ENCODE measurements around the gene UNC119.
"Not testable (repeated sequence)": the region's sequence is repeated elsewhere in the genome, so short reads cannot be mapped to it uniquely, and the experiment has no call there.

UNC119 gene

DNA sequence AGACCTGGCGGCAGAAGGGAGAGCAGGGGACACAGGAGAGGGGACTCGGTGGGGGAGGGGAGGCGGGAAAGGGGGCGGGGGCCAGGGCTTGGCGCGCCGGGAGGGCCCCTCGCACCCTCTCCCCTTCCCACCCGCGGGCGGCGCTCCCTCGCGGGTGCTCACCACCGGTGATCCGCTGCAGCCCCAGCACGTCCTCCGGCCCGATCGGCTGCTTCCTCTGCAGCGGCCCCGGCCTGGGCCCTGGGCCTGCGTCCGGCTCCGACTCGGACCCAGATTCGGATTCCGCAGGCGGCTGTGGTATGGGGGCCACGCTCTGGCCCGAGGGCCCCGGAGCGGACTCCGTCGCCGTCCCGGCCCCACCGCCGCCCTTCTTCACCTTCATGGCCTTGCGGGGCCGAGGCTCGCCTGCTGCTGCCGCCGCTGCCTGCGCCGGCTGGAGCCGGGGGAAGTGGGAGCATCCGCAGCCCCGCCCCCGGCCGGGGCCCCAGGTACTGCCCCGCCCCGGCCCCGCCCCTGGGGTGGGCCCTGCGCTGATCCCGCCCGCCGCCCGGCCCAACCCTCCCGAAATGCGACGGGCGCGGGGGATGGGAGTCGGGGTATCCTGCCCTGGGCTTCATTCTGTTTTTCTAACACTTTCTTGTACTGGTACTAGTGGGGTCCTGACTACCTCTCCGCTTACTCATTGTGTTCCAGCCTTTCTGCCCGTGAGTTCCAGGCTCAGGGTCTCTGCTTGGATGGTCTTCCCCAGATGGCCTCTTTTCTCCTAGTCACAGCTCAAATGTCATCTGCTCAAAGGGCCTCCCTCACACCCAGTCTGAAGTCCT, at the start of gene UNC119:
Gene UNC119, minus strand, starts transcription at position 449 of the 824 bp plus-strand sequence. Its CDS starts 67 bp downstream, at position 382.
- DNase-seq = peak; percentile 83

GRCh38 chr17:28599311-28600184, 47.1 kb upstream of the UNC119 start:
- DNase-seq = peak; percentile 82

GRCh38 chr17:28598799-28599310, 46.4 kb upstream of the UNC119 start, which contains the start of gene SPAG5:
TSS of gene SPAG5 (minus strand) at chr17:28599025. CDS start at chr17:28598946, 79 bp downstream.
- peak; percentile 95 for DNase-seq

GRCh38 chr17:28598389-28598788, 46.0 kb upstream of the UNC119 start:
- DNase-seq = no peak

DNA sequence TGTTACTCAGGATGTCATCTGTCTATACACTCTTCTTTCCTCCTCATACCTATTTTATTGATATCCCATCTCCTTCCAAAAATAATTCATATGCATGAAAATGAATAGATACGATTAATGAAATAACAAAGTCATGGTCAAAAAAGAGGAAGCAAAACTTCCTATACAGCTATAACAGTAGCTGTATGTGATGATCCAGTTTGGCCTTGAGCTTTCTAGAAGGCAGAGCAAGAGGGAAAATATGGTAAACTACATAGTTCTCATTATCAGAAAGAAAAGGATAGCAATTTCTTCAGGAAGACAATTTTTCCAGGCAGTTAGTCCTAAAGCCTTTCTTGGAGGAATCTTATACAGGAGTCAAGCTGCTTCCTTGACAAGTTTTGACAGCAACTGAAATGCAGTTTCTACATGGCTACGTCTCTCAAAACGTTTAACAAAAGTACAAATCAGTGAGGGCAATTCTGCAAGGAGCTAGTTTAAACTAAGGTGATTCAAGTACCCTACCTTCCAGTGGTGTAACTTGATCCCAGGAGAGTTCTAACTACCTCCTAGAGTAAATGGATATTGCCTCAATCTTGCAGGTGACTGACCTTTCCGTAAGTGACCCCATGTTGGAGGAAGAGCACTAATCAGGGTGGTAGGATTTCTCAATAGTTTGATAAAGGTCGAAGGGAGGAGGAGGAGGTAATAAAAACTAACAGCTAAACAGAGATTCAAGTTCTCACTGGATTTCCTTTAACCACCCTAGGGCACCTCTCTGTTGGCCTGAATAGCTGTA, 45.4 kb upstream of the UNC119 start:
- no peak for DNase-seq

DNA sequence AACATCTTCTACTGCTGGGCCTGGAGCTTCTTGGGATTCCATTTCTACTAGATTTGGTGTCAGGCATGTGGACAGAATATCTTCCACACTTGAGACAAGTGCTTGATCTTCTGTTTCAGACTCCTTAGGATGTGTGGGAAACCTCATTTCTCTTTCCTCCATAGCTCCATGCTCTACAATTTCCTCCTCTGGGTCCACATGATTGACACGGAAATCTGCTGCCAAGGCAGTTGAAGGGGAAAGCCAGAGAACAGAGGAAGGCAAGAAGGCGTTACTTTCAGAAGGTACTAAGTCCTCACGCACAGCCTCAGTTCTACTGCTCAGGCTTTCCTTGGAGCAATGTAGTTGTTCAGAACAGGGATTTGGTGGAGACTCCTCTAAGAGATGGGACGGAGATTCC, 39.8 kb upstream of the UNC119 start:
- DNase-seq = no peak

DNA sequence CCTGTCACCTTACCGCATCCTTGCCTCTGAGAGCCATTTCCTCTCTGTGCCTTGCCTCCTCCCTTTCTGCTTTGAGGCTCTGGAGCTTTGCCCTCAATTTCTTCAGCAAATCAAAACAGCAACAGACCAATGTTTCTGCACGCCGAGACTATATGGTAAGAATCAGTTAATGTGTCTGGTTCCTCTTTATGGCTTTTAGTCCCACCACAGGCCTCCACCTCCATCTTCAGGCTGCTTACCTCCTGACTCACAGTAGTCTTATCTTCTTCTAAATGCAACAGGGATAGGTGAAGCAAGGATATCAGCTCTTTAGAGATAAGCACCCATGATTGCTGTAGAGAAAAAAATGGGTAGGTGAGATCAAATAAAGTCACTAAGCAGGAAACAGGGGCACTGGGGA, 33.4 kb upstream of the UNC119 start:
- DNase-seq = no peak

DNA sequence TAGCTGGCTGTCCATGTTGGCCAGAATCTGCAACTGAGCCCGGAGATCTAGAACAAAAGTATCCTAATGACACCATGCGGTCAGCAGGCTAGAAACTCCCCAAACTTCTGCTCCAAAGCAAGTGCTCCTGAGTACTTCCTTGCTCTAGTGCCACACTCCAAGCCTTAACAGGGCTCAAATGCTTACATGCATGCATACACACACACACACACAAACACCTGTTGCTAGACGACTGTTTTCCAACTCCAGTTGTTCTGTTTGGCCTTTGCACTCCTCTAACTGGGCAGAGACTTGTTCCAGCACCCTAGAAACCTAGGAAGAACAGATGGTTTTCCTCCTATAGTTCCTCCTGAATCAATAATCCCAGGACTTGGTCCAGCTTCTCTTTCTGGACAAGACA, 32.0 kb upstream of the UNC119 start:
- DNase-seq = no peak

DNA sequence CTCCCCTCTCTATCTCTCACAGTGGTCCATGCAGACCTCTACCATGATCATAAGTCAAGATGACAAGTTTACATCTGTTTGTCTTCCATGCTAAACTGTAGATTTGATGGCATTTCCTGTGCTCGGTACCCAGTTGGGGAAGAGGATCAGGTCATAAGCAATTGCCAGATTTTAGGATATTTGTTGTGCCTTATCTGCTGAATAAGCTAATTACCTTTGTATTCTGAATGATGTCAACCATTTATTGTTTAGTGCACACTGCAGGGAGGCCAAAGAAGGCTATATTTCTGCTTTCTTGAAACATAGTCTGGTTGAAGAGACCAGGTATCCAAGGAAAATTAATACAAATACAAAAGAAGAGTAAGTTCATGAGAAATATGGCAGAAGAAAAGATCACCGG, 30.1 kb upstream of the UNC119 start:
- no peak for DNase-seq

- no peak for DNase-seq
Observed at GRCh38 chr17:28580959-28581358, 28.5 kb upstream of the UNC119 start.

GRCh38 chr17:28579526-28579925, 27.1 kb upstream of the UNC119 start:
- DNase-seq = peak; percentile 49

DNA sequence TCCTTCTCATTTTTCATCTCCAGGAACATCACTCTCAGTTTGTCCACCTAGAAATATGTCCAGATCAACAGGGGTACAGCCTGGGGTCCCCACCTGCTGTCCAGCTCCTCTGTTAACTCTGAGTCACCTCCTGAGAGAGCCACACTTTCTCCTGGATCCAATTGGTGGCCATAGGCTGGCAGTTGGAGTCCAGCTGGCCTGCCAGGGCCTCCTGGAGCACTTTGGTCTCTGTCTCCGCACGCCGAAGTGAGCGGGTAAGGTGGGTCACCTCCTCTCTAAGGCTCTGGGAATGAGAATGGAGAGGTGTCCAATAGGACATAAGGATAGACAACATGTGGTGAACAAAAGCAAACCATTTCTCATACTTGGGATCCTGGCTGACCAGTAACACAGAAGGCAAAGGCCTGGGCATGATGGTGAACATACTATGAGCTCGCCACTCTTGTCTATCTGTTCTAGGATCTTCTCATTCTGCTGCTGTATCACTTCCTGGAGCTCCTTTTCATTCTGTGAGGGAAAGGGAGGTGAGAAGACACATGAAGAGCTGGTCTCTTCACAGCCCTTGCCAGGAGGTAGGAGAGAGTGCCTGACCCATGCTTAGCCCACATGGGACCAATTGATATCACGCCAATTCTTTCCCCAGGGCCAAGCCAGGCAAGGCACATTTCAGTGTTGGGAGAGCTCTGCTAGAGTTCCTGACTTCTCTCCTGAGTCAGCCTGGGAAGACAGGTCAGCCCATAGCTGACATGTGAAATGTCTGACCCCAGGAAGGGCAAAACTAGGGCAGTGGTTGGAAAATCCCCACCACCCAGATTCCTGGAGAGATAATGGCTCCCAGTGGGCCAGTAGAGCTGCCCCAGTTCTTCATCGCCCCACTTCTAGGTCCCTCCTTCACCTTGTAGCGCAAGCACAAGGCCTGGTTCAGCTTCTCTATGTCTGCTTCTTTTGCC, 26.1 kb upstream of the UNC119 start:
- DNase-seq = no peak

DNA sequence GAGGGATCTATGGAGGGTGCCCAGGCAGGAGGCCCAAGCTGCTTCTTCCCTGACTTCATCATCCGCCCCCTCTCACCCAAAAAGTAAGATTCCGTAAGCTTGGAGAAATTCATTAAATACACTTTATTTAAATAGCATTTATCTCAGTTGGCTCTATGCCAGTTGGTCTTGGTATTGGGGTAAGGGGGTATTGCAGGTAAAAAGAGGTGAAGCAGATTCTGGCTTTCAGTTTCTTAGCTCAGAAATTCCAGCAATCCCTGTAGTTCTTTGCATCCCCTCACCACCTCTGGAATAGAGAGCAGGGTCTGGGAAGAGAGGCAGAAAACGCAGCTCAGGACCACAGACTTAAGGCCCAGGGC, 25.0 kb upstream of the UNC119 start:
- no peak for DNase-seq

DNA sequence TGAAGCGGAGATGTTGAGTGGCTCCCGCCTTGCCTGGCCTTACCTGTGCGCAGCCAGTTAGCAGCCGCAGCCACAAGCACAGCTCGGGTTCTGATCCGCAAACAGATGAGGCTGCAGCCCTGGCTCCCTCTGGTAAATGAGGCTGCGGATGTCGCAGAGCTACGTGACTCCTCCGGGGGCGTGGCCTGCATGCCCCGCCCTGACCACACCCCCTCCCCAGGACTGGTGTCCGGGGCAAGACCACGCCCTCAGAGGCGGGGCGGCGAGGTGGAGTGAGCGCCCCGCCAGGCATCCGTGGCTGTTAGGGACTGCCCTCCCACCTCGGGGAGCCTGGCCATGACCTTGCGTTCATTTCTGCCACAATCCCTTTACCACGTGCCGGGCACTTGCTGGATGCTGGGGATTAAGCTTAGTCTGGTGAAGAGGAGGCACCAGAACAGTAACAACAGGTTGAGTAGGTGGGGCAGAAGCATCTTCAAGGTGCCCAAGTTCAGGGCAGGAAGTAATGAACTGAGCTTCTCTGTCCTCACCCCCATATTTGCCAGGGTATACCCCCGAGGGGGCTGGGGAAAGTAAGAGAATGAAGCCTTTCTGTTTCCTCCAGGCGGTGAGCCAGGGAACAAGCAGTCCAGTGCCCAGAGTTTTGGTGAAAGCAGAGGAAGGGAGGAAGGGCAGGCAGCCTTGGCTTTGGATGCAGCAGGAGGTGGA, 24.5 kb upstream of the UNC119 start, which contains the start of gene ALDOC:
Gene ALDOC, minus strand, starts transcription at position 138 of the 708 bp plus-strand sequence. CDS start 1,363 bp downstream, outside the sequence.
- peak; percentile 99 for DNase-seq

DNA sequence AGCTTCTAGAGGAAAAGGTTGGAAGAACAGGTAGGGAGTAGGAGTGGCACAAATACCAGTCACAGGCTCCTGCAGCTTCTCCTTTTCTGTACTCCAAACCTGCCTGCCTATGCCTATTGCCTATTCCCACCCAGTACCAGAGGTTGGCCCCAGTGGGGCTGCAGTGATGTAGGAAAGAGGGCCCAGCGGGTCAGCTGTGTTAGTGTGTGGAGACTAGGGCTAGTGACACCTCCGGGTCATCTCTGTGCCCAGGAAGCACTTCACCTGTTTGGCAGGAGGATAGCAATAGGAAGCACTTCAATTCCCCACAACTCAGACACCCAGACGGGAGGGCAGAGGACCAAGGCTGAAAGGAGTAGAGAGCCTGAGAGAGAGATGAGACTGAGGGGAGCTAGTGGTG, 23.6 kb upstream of the UNC119 start:
- DNase-seq = not testable (repeated sequence)

DNA sequence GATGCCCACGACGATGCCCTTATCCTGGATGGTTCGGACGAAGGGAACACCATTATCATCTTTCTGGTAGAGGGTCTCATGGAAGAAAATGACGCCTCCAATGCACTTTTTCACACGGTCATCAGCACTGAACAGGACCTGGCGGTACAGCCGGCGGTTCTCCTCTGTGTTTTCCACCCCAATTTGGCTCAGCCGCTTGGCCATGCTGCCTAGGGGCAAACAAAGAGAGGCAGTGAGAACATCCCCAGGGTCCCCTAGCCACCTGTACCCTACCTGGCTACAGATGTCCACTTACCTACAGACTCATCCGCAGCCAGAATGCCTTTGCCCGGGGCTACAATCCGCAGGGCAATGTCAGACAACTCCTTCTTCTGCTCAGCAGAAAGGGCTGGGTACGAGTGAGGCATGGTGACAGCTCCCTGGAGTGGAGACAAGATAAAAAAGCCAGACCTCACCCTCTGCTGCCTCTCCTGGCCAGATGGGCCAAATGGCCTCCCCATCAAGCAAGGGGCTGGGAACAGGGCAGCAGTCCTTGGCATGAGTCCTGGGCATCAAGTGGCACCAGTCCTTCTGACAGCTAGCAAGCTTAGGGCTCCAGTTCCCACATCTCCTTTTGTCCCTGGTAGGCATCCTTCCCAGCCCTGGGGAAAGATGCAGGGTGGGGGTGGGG, 22.8 kb upstream of the UNC119 start:
- no peak for DNase-seq

DNA sequence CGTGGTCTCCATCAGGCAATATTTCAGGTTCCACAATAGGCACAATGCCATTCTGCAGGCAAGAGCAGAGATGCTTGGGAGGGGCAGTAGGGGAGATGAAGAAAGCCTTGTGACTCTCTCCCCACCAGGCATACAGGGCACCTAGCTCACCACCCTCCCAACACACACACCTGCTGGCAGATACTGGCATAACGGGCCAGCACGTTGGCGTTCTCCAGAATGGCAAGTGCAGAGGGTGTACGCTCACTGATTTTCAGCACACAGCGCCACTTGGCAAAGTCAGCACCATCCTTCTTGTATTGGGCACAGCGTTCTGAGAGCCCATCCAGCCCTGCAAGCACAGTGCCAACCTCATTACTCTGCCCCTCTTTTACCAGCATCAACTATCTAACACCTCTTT, 22.1 kb upstream of the UNC119 start:
- DNase-seq = peak; percentile 45

DNA sequence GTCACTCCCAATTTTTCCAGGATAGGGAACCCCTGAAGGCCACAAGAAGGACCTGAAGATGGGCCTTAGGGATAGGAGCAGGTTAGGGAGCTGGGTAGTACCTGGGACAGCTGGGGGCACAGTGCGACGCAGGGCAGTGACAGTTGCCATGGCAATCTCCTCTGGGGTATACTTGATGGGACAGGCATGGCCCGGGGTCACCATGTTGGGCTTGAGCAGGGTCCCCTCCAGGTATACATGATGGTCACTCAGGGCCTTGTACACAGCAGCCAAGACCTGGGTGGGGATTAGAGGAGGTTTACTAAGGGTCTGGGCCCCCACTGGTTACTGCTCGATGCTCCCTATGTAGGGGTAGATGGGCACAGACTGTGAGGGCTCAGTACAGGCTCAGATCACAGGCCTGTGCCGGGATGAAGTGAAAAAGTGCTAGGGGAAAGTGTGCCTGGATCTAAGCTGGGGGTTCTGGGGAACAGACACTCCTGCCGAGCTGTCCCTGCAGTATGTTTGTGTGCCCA, 21.6 kb upstream of the UNC119 start:
- DNase-seq = no peak

GRCh38 chr17:28573521-28573920, 21.1 kb upstream of the UNC119 start:
- no peak for DNase-seq

GRCh38 chr17:28573040-28573380, 20.6 kb upstream of the UNC119 start:
- DNase-seq = no peak
